ENCODE data around the gene KLHL25. TPM values are rescaled to one million over a fixed set of nuclear protein-coding genes. Genes with fewer than 3 reads are reported as not detected.

KLHL25 gene
- total and polyA plus RNA-seq, 2 of the 13 experiments (the other 11 are each of a cell fraction or from before 2014, with no cell fraction given): 3.7 to 8.2 TPM

- Histone ChIP-seq H3K27me3 (ENCODE audit: control insufficient read depth in 1 of 2, insufficient read depth in 2 of 2, low read length in 2 of 2) (no peaks in the 10 kb centered on the region), H2AFZ (ENCODE audit: low read length) (no peak overlapping the region), H3K9me3 (ENCODE audit: low read length) (no peaks in the 10 kb centered on the region), H4K20me1 (ENCODE audit: insufficient read depth, low read length) (no peaks in the 10 kb centered on the region), H3K9ac (ENCODE audit: insufficient read depth, low read depth, low read length) (no peak overlapping the region), H3K4me2 (ENCODE audit: low read depth, low read length) (no peak overlapping the region), H3K4me3 (replicated peaks in 1 of 3; ENCODE audit: insufficient read depth in 1 of 3, low read depth in 2 of 3, low read length in 3 of 3) (no peak overlapping the region), H3K4me1 (ENCODE audit: insufficient read depth, low read length) (peaks cover 19% of the 10 kb centered on the region), H3K79me2 (ENCODE audit: insufficient read depth, low read length) (no peaks in the 10 kb centered on the region), H3K36me3 (replicated peaks in 1 of 2; ENCODE audit: control insufficient read depth in 1 of 2, insufficient read depth in 2 of 2, low read length in 2 of 2) (peaks cover 9 to 12% of the 10 kb centered on the region in 2 experiments; a peak in 3 of 5 replicates), H3K27ac (ENCODE audit: extremely low read length, insufficient read depth, low read length) (no peak overlapping the region)
- DNase-seq (ENCODE audit: low spot score): no peak
- ChIA-PET POLR2A (no interaction called here), CTCF (ENCODE audit: low intra/inter-chr PET ratio, low total read pairs) (no interaction called here)
- BruUV-seq (replicated peaks): no TSS peak
- TF ChIP-seq BRCA1 (CRISPR knock-in tag; IDR thresholded peaks at IDR 0.05) (no peak), TARDBP (CRISPR knock-in tag; IDR thresholded peaks at IDR 0.05) (no peak), ZFP90 (CRISPR knock-in tag; IDR thresholded peaks at IDR 0.05; ENCODE audit: borderline replicate concordance) (no peak), NCOA2 (CRISPR knock-in tag; IDR thresholded peaks at IDR 0.05) (no peak), ZNF616 (CRISPR knock-in tag; IDR thresholded peaks at IDR 0.05; ENCODE audit: low read depth) (no peak), ZNF260 (CRISPR knock-in tag; IDR thresholded peaks at IDR 0.05; ENCODE audit: borderline replicate concordance, low read depth) (no peak), POLR2A (IDR thresholded peaks at IDR 0.05; ENCODE audit: insufficient read depth in 1 of 2, low read depth in 2 of 2, low read length in 2 of 2) (no peak), MIER3 (CRISPR knock-in tag; IDR thresholded peaks at IDR 0.05; ENCODE audit: borderline replicate concordance) (no peak), GABPA (IDR thresholded peaks at IDR 0.05; ENCODE audit: low read depth, low read length) (no peak), GABPA (CRISPR knock-in tag; IDR thresholded peaks at IDR 0.05; ENCODE audit: low read depth) (no peak), CEBPB (IDR thresholded peaks at IDR 0.05; ENCODE audit: borderline replicate concordance, low read depth, low read length) (no peak), GABPB1 (CRISPR knock-in tag; IDR thresholded peaks at IDR 0.05) (no peak), NKX3-1 (CRISPR knock-in tag; IDR thresholded peaks at IDR 0.05) (no peak), ISX (CRISPR knock-in tag; conservative IDR thresholded peaks at IDR 0.05) (no peak), AFF4 (CRISPR knock-in tag; IDR thresholded peaks at IDR 0.05) (no peak), ZBTB7B (CRISPR knock-in tag; IDR thresholded peaks at IDR 0.05) (no peak), SRSF4 (IDR thresholded peaks at IDR 0.05; ENCODE audit: low read depth, low read length, poor library complexity, severe bottlenecking) (no peak), IKZF5 (CRISPR knock-in tag; IDR thresholded peaks at IDR 0.05) (no peak), FOXO4 (CRISPR knock-in tag; conservative IDR thresholded peaks at IDR 0.05) (no peak), ZC3H4 (CRISPR knock-in tag; IDR thresholded peaks at IDR 0.05; ENCODE audit: borderline replicate concordance) (no peak), ZNF414 (CRISPR knock-in tag; IDR thresholded peaks at IDR 0.05) (no peak)
- ATAC-seq: no peak
- FAIRE-seq: no peak
- intact Hi-C loops (cut with micrococcal nuclease; ENCODE audit: unreplicated experiment) (no loop called here), in situ Hi-C loops (cut with HindIII; ENCODE audit: extremely low pct_ligation_motif_present, low pct_unique_long_range_greater_than_20kb) (no loop called here)
- WGBS (ENCODE audit: low lambda C conversion rate): 97% methylated on average over 8 of the region's 8 CpGs
Observed at GRCh38 chr15:85762756-85763127, 32.0 kb downstream of the KLHL25 start.

Data from HepG2 (cell line).